Parietal lobe (tissue), 2 donors: ENCODE data around the gene ANKRD13B. TPM values are rescaled to one million over a fixed set of nuclear protein-coding genes. Genes with fewer than 3 reads are reported as not detected.

ENCODE experiments used
- small RNA-seq: library from RNA; depleted of rRNA; stranded (forward); fragments of <200 nt; gene quantifications from one replicate; pipeline ENCODE3, GENCODE V24; 2014; ENCODE audit warnings: low replicate concordance
- total RNA-seq: library from RNA; depleted of rRNA; stranded (reverse); fragments of >200 nt; gene quantifications from one replicate; pipeline ENCODE4 v1.2.3, GENCODE V29; 2014

ANKRD13B gene
- 65.1 TPM for total RNA-seq

GRCh38 chr17:29592850-29593551 lies at the start of gene ANKRD13B:
ANKRD13B (plus strand) TSS chr17:29593132; CDS start chr17:29593622, 490 bp downstream.

GRCh38 chr17:29566473-29567303 lies 26.2 kb upstream of the ANKRD13B start, which contains the start of gene ABHD15:
ABHD15 (minus strand) TSS chr17:29567037; CDS start chr17:29566966, 71 bp downstream.

GRCh38 chr17:29568331-29569244 lies 24.3 kb upstream of the ANKRD13B start, which contains the start of gene TP53I13:
TP53I13 (plus strand) TSS chr17:29568701; CDS start chr17:29568759, 58 bp downstream.

GRCh38 chr17:29589524-29590410 lies 3.2 kb upstream of the ANKRD13B start, which contains the start of gene GIT1:
GIT1 (minus strand) TSS chr17:29589648; CDS start chr17:29589378, 270 bp downstream.

GRCh38 chr17:29622337-29623282 lies 29.7 kb downstream of the ANKRD13B start, which contains the start of gene CORO6:
CORO6 (minus strand) TSS chr17:29622912; CDS start chr17:29621421, 1,491 bp downstream.

Small RNAs within 50 kb of the gene (small RNA-seq; reads per million reads assigned to genes)
- gene RNU6-920P, result not detected

Other genes with a start within 250 kb of the ANKRD13B start
- gene TAOK1, start 202.8 kb upstream of the ANKRD13B start, total RNA-seq, result 229 TPM
- gene ABHD15, start 26.1 kb upstream of the ANKRD13B start, total RNA-seq, result 0.63 TPM
- 7.8 TPM for gene TP53I13, start 24.4 kb upstream of the ANKRD13B start, total RNA-seq
- gene GIT1, start 3.5 kb upstream of the ANKRD13B start, total RNA-seq, result 48.5 TPM
- 2.5 TPM for gene CORO6, start 29.8 kb downstream of the ANKRD13B start, total RNA-seq